IMR-90 (cell line): Measurements from ENCODE around the gene SLC6A3. TPM values are rescaled to one million over a fixed set of nuclear protein-coding genes. Genes with fewer than 3 reads are reported as not detected.

ENCODE experiments used
- ATAC-seq: fragments of 200-7000 bp; cut with Tn5 transposase; 2 replicates; pipeline ENCODE4 v1.9.1; 2020; ENCODE audit warnings: low read depth, mild to moderate bottlenecking, moderate library complexity
- BruUV-seq: library from RNA; stranded (reverse); fragments of 400-500 nt; replicated peaks from 2 replicates; lab custom pipeline; 2021; lab: Mats Ljungman, UMichigan
- CTCF ChIA-PET: fragments of 300-600 bp; formaldehyde crosslinking; extraction: SDS; loops from one replicate; lab custom pipeline; 2021; ENCODE audit warnings: antibody characterized with exemption; lab: Yijun Ruan, JAX
- POLR2A ChIA-PET: fragments of 300-600 bp; sonication (Branson Sonifier 250); formaldehyde crosslinking; loops from one replicate; lab custom pipeline; 2022; ENCODE audit warnings: antibody characterized with exemption; ENCODE audit not compliant: unreplicated experiment; lab: Charles Lee
- DNase-seq: peaks from one replicate; pipeline ENCODE4 v3.0.0; 2013
- H2AFZ ChIP-seq: replicated peaks from 2 replicates; pipeline ENCODE3; 2013; ENCODE audit warnings: low read length, mild to moderate bottlenecking; ENCODE audit not compliant: poor library complexity
- H2AK5ac ChIP-seq: 2 replicates; pipeline ENCODE4 v1.6.1; 2013; ENCODE audit warnings: low read depth, low read length, inconsistent platforms
- H2AK9ac ChIP-seq: replicated peaks from 2 replicates; pipeline ENCODE3; 2013; ENCODE audit warnings: mild to moderate bottlenecking, low read depth, low read length, moderate library complexity; ENCODE audit not compliant: poor library complexity
- H2BK120ac ChIP-seq: 2 replicates; pipeline ENCODE4 v1.6.1; 2013; ENCODE audit warnings: low read depth, low read length, inconsistent platforms
- H2BK15ac ChIP-seq: 3 replicates; pipeline ENCODE4 v1.6.1; 2013; ENCODE audit warnings: low read depth, low read length, inconsistent platforms
- H2BK20ac ChIP-seq: 2 replicates; pipeline ENCODE4 v1.6.1; 2013; ENCODE audit warnings: low read depth, mild to moderate bottlenecking, inconsistent platforms, low read length, moderate library complexity
- H2BK5ac ChIP-seq: 2 replicates; pipeline ENCODE4 v1.6.1; 2013; ENCODE audit warnings: mild to moderate bottlenecking, low read depth, low read length, inconsistent platforms; ENCODE audit not compliant: poor library complexity, severe bottlenecking
- H3K14ac ChIP-seq: replicated peaks from 2 replicates; pipeline ENCODE4 v1.6.1; 2013; ENCODE audit warnings: low read depth, low read length, inconsistent platforms
- H3K18ac ChIP-seq: 2 replicates; pipeline ENCODE4 v1.6.1; 2013; ENCODE audit warnings: low read depth, low read length, control low read depth
- H3K23ac ChIP-seq: 2 replicates; pipeline ENCODE4 v1.6.1; 2013; ENCODE audit warnings: low read depth, low read length, inconsistent platforms
- H3K27ac ChIP-seq: 2 replicates; pipeline ENCODE4 v1.5.1; 2013; ENCODE audit warnings: mild to moderate bottlenecking, control low read depth, low read length; ENCODE audit not compliant: insufficient read depth
- H3K27me3 ChIP-seq: 2 replicates; pipeline ENCODE4 v1.6.1; 2013; ENCODE audit warnings: low read length; ENCODE audit not compliant: control insufficient read depth, insufficient read depth
- H3K36me3 ChIP-seq: 2 replicates; pipeline ENCODE4 v1.6.1; 2013; ENCODE audit warnings: low read length, mixed read lengths; ENCODE audit not compliant: control insufficient read depth, insufficient read depth
- H3K4ac ChIP-seq: 2 replicates; pipeline ENCODE4 v1.6.1; 2013; ENCODE audit warnings: low read depth, low read length, inconsistent platforms
- H3K4me1 ChIP-seq: 2 replicates; pipeline ENCODE4 v1.6.1; 2013; ENCODE audit warnings: low read length, mixed read lengths; ENCODE audit not compliant: control insufficient read depth, insufficient read depth
- H3K4me2 ChIP-seq: 2 replicates; pipeline ENCODE4 v1.6.1; 2013; ENCODE audit warnings: low read depth, mild to moderate bottlenecking, control low read depth, low read length, moderate library complexity
- H3K4me3 ChIP-seq: 2 replicates; pipeline ENCODE4 v1.5.1; 2013; ENCODE audit warnings: low read depth, mild to moderate bottlenecking, control low read depth, low read length, moderate library complexity; ENCODE audit not compliant: insufficient read depth
- H3K56ac ChIP-seq: 2 replicates; pipeline ENCODE4 v1.6.1; 2013; ENCODE audit warnings: low read length, inconsistent platforms; ENCODE audit not compliant: insufficient read depth; ENCODE audit errors: extremely low read depth
- H3K79me1 ChIP-seq, 2 experiments: 2 replicates each; pipeline ENCODE4 v1.6.1; 2013; ENCODE audit warnings: low read length in 2 of 2, inconsistent platforms in 1 of 2, low read depth in 1 of 2
- H3K9ac ChIP-seq: 2 replicates; pipeline ENCODE4 v1.6.1; 2013; ENCODE audit warnings: low read depth, low read length, control low read depth
- H3K9me1 ChIP-seq: 2 replicates; pipeline ENCODE4 v1.6.1; 2013; ENCODE audit warnings: low read length, inconsistent platforms; ENCODE audit not compliant: insufficient read depth
- H3K9me3 ChIP-seq: 2 replicates; pipeline ENCODE4 v1.6.1; 2013; ENCODE audit warnings: low read length; ENCODE audit not compliant: control insufficient read depth, insufficient read depth
- H4K20me1 ChIP-seq: 2 replicates; pipeline ENCODE4 v1.6.1; 2013; ENCODE audit warnings: low read length, inconsistent platforms; ENCODE audit not compliant: insufficient read depth
- H4K5ac ChIP-seq: 2 replicates; pipeline ENCODE4 v1.6.1; 2013; ENCODE audit warnings: mild to moderate bottlenecking, low read depth, low read length, control low read depth
- H4K8ac ChIP-seq, 2 experiments: 2 replicates each; pipeline ENCODE4 v1.6.1; 2013; ENCODE audit warnings: low read depth in 2 of 2, low read length in 2 of 2, control low read depth in 1 of 2, inconsistent platforms in 1 of 2
- H4K91ac ChIP-seq: 2 replicates; pipeline ENCODE4 v1.6.1; 2013; ENCODE audit warnings: low read depth, low read length, inconsistent platforms; ENCODE audit not compliant: insufficient read depth
- CEBPB ChIP-seq: IDR thresholded peaks from 2 replicates; pipeline ENCODE4 v1.6.1; 2012; ENCODE audit warnings: low read depth, low read length, improper control_type of control experiment
- CHD1 ChIP-seq: IDR thresholded peaks from 2 replicates; pipeline ENCODE4 v1.6.1; 2012; ENCODE audit warnings: low read depth, low read length, improper control_type of control experiment
- CTCF ChIP-seq: conservative IDR thresholded peaks from 2 replicates; pipeline ENCODE4 v1.5.1; 2012; ENCODE audit warnings: mild to moderate bottlenecking, low read depth, low read length, improper control_type of control experiment
- FOS ChIP-seq: fragments of 150-350 bp; IDR thresholded peaks from 2 replicates; pipeline ENCODE4 v1.6.1; 2016; ENCODE audit warnings: low read depth, low read length
- MXI1 ChIP-seq: IDR thresholded peaks from 2 replicates; pipeline ENCODE4 v1.6.1; 2012; ENCODE audit warnings: low read depth, mild to moderate bottlenecking, low read length, moderate library complexity, borderline replicate concordance
- RFX5 ChIP-seq: IDR thresholded peaks from 2 replicates; pipeline ENCODE4 v1.8.0; 2012; ENCODE audit warnings: low read depth, mild to moderate bottlenecking, low read length, moderate library complexity
- WGBS, 2 experiments: methylation state at CpG; one replicate each; pipeline versions ENCODE4 v1.1.5 to v1.1.7; 2013; ENCODE audit warnings: missing lambda C conversion rate in 2 of 2; ENCODE audit not compliant: insufficient read length in 1 of 2; ENCODE audit errors: extremely low coverage in 2 of 2; 5-methylcytosine and 5-hydroxymethylcytosine counted together
- dilution Hi-C: fragments of 300-500 bp; cut with HindIII; formaldehyde crosslinking; loops from one replicate; pipeline ENCODE4 v1.14.3; 2018; ENCODE audit warnings: low sequenced_read_pairs; ENCODE audit not compliant: unreplicated experiment
- in situ Hi-C: fragments of 300-500 bp; cut with MboI; formaldehyde crosslinking; loops from 3 replicates; pipeline ENCODE4 v1.14.3; 2019; ENCODE audit warnings: low sequenced_read_pairs, inconsistent platforms, mixed read lengths
- intact Hi-C: fragments of 100-400 bp; cut with micrococcal nuclease; formaldehyde crosslinking; loops from 2 replicates; pipeline ENCODE4 v1.10.0; 2022
- polyA plus RNA-seq, 3 experiments: library from polyadenylated mRNA; depleted of rRNA; stranded (reverse); fragments of >200 nt; gene quantifications; 2 replicates each; pipeline ENCODE4 v1.2.3, GENCODE V29; 2012; ENCODE audit warnings: low replicate concordance in 1 of 3
- total RNA-seq: library from RNA; depleted of rRNA; stranded (reverse); fragments of >200 nt; gene quantifications from 2 replicates; pipeline ENCODE4 v1.2.3, GENCODE V29; 2012

SLC6A3 gene
- total and polyA plus RNA-seq, 2 of the 4 experiments (the other 2 are of a cell fraction): not detected

GRCh38 chr5:1363581-1363980, 81.7 kb downstream of the SLC6A3 start:
- no peak for DNase-seq
- ChIA-PET POLR2A (no interaction called here), CTCF (no interaction called here)
- no peak overlapping the region for H3K14ac ChIP-seq
- intact Hi-C loops (no loop called here), in situ Hi-C loops (loop anchor here (25.0 kb wide), 1 partner anchor 274 kb away; no protein-coding TSS in a partner anchor), dilution Hi-C loops (no loop called here)
- TF ChIP-seq CTCF (no peak), CHD1 (no peak), CEBPB (no peak), RFX5 (no peak), MXI1 (no peak), FOS (no peak)
- H3K27ac ChIP-seq: no peak overlapping the region
- no peak overlapping the region for H4K8ac ChIP-seq
- no peak overlapping the region for H4K5ac ChIP-seq
- no peak overlapping the region for H4K91ac ChIP-seq
- H3K36me3 ChIP-seq: no peaks in the 10 kb centered on the region
- ATAC-seq: no peak
- no peaks in the 10 kb centered on the region for H3K4me1 ChIP-seq
- H2BK20ac ChIP-seq: no peak overlapping the region
- H3K4ac ChIP-seq: no peak overlapping the region
- no peak overlapping the region for H3K9ac ChIP-seq
- H3K23ac ChIP-seq: no peak overlapping the region
- no peak overlapping the region for H2BK120ac ChIP-seq
- no peak overlapping the region for H2AK9ac ChIP-seq
- no peak overlapping the region for H2AK5ac ChIP-seq
- no peaks in the 10 kb centered on the region for H3K79me1 ChIP-seq
- 88% methylated on average over 8 of the region's 16 CpGs; no CpG with 5 or more reads in 1 of the 2 experiments for WGBS, 2 experiments
- no peak overlapping the region for H2AFZ ChIP-seq
- H3K9me3 ChIP-seq: no peaks in the 10 kb centered on the region
- H4K20me1 ChIP-seq: no peaks in the 10 kb centered on the region
- no peak overlapping the region for H3K4me3 ChIP-seq
- H3K18ac ChIP-seq: no peak overlapping the region
- no peak overlapping the region for H2BK15ac ChIP-seq
- H3K9me1 ChIP-seq: no peaks in the 10 kb centered on the region
- H3K27me3 ChIP-seq: peaks cover 40% of the 10 kb centered on the region
- no peak overlapping the region for H3K56ac ChIP-seq
- no TSS peak for BruUV-seq
- H3K4me2 ChIP-seq: no peak overlapping the region
- H2BK5ac ChIP-seq: no peak overlapping the region
